ENCODE data around the gene BTBD3. TPM values are rescaled to one million over a fixed set of nuclear protein-coding genes. Genes with fewer than 3 reads are reported as not detected.

The BTBD3 gene
- total and polyA plus RNA-seq, 2 donors (not counting 3 experiments of a cell fraction or from before 2014, with no cell fraction given) = 18.6 to 29.3 TPM

DNA sequence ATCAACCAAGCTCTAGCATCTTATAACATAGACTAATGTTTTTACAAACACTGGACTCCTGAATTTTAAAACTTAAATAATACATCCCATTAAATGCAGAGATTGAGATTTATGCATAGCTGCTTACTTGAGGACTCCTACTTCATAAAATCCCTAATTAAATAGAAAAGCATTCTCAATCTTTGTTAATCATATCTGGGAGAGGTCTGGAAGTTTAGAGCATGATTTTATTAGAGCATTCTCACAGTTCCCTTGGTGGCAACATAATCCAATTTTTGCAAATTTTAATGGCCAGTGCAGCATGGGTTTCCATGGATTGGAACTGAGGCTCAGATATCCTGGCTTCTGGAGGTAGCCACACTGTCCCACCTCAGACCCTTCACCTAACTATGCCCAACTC lies 19.5 kb downstream of the BTBD3 start:
- FAIRE-seq = no peak
- dilution Hi-C loops (cut with MboI; ENCODE audit: extremely low pct_ligation_motif_present, low sequenced_read_pairs) = no loop called here
- no TSS peak for BruUV-seq (replicated peaks)

More for the DNA sequence above, 19.5 kb downstream of the BTBD3 start:
- no peak for DNase-seq (ENCODE audit: low read depth, low spot score)
- Histone ChIP-seq H3K4me2 (ENCODE audit: insufficient read depth, low read length) (no peak overlapping the region), H3K36me3 (ENCODE audit: control insufficient read depth in 2 of 2, extremely low read depth in 1 of 2, insufficient read depth in 2 of 2, low read length in 2 of 2) (no peaks in the 10 kb centered on the region), H3K27ac (ENCODE audit: insufficient read depth, low read depth, low read length) (no peak overlapping the region), H2AFZ (ENCODE audit: low read depth, low read length) (no peak overlapping the region), H3K27me3 (ENCODE audit: control insufficient read depth in 2 of 2, insufficient read depth in 2 of 2, low read length in 2 of 2) (no peaks in the 10 kb centered on the region), H3K4me3 (replicated peaks in 1 of 3; ENCODE audit: insufficient read depth in 1 of 3, low read depth in 1 of 3, low read length in 3 of 3) (no peak overlapping the region), H3K9ac (replicated peaks; ENCODE audit: extremely low read depth, insufficient read depth, low read length) (no peak overlapping the region), H3K9me3 (replicated peaks; ENCODE audit: control insufficient read depth, insufficient read depth, low read length) (no peaks in the 10 kb centered on the region), H3K79me2 (ENCODE audit: control insufficient read depth, insufficient read depth, low read length) (no peaks in the 10 kb centered on the region), H4K20me1 (replicated peaks; ENCODE audit: control insufficient read depth, extremely low read depth, insufficient read depth, low read length) (no peaks in the 10 kb centered on the region), H3K9me1 (replicated peaks; ENCODE audit: control insufficient read depth, extremely low read depth, insufficient read depth, low read length) (no peaks in the 10 kb centered on the region), H3K4me1 (ENCODE audit: control insufficient read depth, extremely low read depth, insufficient read depth, low read length) (no peaks in the 10 kb centered on the region)
- POLR2A ChIA-PET = no interaction called here
- no peak for TF ChIP-seq POLR2A (IDR thresholded peaks at IDR 0.05; ENCODE audit: low read depth, low read length)
- TF ChIP-seq POLR2AphosphoS5 (IDR thresholded peaks at IDR 0.05; ENCODE audit: insufficient read depth, low read depth, low read length) = no peak
- no peak for TF ChIP-seq FOS (IDR thresholded peaks at IDR 0.05; ENCODE audit: borderline replicate concordance, insufficient read depth, low read length)
- no peak for TF ChIP-seq JUN (IDR thresholded peaks at IDR 0.05; ENCODE audit: borderline replicate concordance, insufficient read depth, insufficient read length, low read depth)
- TF ChIP-seq EZH2 (IDR thresholded peaks at IDR 0.05; ENCODE audit: borderline replicate concordance, low read depth, low read length, severe bottlenecking) = no peak
- TF ChIP-seq MYC (IDR thresholded peaks at IDR 0.05; ENCODE audit: low read depth, low read length) = no peak
- TF ChIP-seq GATA2 (IDR thresholded peaks at IDR 0.05; ENCODE audit: insufficient read depth, insufficient read length, low read depth, low read length) = no peak
- TF ChIP-seq, protein P1, sequence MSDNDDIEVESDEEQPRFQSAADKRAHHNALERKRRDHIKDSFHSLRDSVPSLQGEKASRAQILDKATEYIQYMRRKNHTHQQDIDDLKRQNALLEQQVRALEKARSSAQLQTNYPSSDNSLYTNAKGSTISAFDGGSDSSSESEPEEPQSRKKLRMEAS (IDR thresholded peaks at IDR 0.05; ENCODE audit: insufficient read depth, insufficient read length) = no peak
- TF ChIP-seq, protein P2, sequence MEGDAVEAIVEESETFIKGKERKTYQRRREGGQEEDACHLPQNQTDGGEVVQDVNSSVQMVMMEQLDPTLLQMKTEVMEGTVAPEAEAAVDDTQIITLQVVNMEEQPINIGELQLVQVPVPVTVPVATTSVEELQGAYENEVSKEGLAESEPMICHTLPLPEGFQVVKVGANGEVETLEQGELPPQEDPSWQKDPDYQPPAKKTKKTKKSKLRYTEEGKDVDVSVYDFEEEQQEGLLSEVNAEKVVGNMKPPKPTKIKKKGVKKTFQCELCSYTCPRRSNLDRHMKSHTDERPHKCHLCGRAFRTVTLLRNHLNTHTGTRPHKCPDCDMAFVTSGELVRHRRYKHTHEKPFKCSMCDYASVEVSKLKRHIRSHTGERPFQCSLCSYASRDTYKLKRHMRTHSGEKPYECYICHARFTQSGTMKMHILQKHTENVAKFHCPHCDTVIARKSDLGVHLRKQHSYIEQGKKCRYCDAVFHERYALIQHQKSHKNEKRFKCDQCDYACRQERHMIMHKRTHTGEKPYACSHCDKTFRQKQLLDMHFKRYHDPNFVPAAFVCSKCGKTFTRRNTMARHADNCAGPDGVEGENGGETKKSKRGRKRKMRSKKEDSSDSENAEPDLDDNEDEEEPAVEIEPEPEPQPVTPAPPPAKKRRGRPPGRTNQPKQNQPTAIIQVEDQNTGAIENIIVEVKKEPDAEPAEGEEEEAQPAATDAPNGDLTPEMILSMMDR (IDR thresholded peaks at IDR 0.05; ENCODE audit: extremely low read depth in 1 of 2, insufficient read depth in 1 of 2, low read depth in 1 of 2, low read length in 2 of 2) = no peak
- intact Hi-C loops (cut with micrococcal nuclease) = no loop called here
- CTCF ChIA-PET = interaction anchor here (0.6 kb wide), 1 partner anchor 259 kb away, joined by 3 read pairs; no protein-coding TSS in a partner anchor

Data from endothelial cell of umbilical vein (primary cell).